Left ventricle myocardium inferior (tissue), 1 donor: ENCODE measurements around the gene FBXL7. TPM values are rescaled to one million over a fixed set of nuclear protein-coding genes. Genes with fewer than 3 reads are reported as not detected.
A peak's percentile ranks its signal among the peaks of the same experiment; 100 is the strongest.

Source experiments
- DNase-seq: peaks from one replicate; pipeline ENCODE4 v3.0.0-alpha.2; 2020
- H3K27ac ChIP-seq: fragments of 200-600 bp; replicated peaks from 2 replicates; pipeline ENCODE4 v1.8.0; 2021
- H3K27me3 ChIP-seq: fragments of 200-600 bp; 2 replicates; pipeline ENCODE4 v1.8.0; 2021; ENCODE audit warnings: low read depth
- H3K36me3 ChIP-seq: fragments of 200-600 bp; 2 replicates; pipeline ENCODE4 v1.8.0; 2021
- H3K4me1 ChIP-seq: fragments of 200-600 bp; 2 replicates; pipeline ENCODE4 v1.8.0; 2021
- H3K4me3 ChIP-seq: fragments of 200-600 bp; 2 replicates; pipeline ENCODE4 v1.8.0; 2021; ENCODE audit warnings: mild to moderate bottlenecking, moderate library complexity
- H3K9me3 ChIP-seq: fragments of 200-600 bp; replicated peaks from 2 replicates; pipeline ENCODE4 v1.8.0; 2021
- CTCF ChIP-seq: fragments of 200-600 bp; IDR thresholded peaks from 2 replicates; pipeline ENCODE4 v1.8.0; 2021; ENCODE audit warnings: antibody characterized with exemption, mild to moderate bottlenecking, borderline replicate concordance
- intact Hi-C: fragments of 100-400 bp; cut with micrococcal nuclease; formaldehyde crosslinking; loops from one replicate; pipeline ENCODE4 v1.11.0; 2022
- total RNA-seq: library from RNA; stranded (reverse); fragmentation: NEBNext Ultra II Directional; extraction: Animal tissue kit (Norgen Biotek cat#: 25700); gene quantifications from one replicate; pipeline ENCODE4 v1.2.1, GENCODE V29; 2021
- donor health status: DM: no; HTN: yes; CAD: no; lungs with severe emphysema.

Gene FBXL7
- total RNA-seq, 1 donor from 2014 or later: 27.7 TPM

GRCh38 chr5:15612915-15613635 is 113.1 kb downstream of the FBXL7 start:
- no peak for TF ChIP-seq CTCF
- intact Hi-C loops: no loop called here
- no peak for DNase-seq

GRCh38 chr5:15614679-15615078 is 114.7 kb downstream of the FBXL7 start:
- no peak for DNase-seq
- no peak for TF ChIP-seq CTCF
- H3K4me3 ChIP-seq: no peak overlapping the region
- H3K27ac ChIP-seq: no peak overlapping the region
- intact Hi-C loops: no loop called here
- H3K4me1 ChIP-seq: peaks cover 20% of the 10 kb centered on the region
- H3K27me3 ChIP-seq: no peaks in the 10 kb centered on the region
- peaks cover 6% of the 10 kb centered on the region for H3K36me3 ChIP-seq
- H3K9me3 ChIP-seq: no peaks in the 10 kb centered on the region

More at GRCh38 chr5:15612915-15613635, 113.1 kb downstream of the FBXL7 start:
- Histone ChIP-seq H3K9me3 (no peaks in the 10 kb centered on the region), H3K36me3 (no peaks in the 10 kb centered on the region), H3K27me3 (no peaks in the 10 kb centered on the region), H3K27ac (no peak overlapping the region), H3K4me1 (peaks cover 20% of the 10 kb centered on the region), H3K4me3 (no peak overlapping the region)

- Histone ChIP-seq H3K36me3 (peaks cover 6% of the 10 kb centered on the region), H3K27ac (no peak overlapping the region), H3K4me3 (no peak overlapping the region), H3K9me3 (no peaks in the 10 kb centered on the region), H3K4me1 (peaks cover 26% of the 10 kb centered on the region), H3K27me3 (no peaks in the 10 kb centered on the region)
- intact Hi-C loops: no loop called here
- no peak for TF ChIP-seq CTCF
- DNase-seq: no peak
These were observed 115.9 kb downstream of the FBXL7 start for GRCh38 chr5:15615859-15616258.

- Histone ChIP-seq H3K27me3 (no peaks in the 10 kb centered on the region), H3K27ac (no peak overlapping the region), H3K4me1 (peaks cover 24% of the 10 kb centered on the region), H3K9me3 (no peaks in the 10 kb centered on the region), H3K4me3 (no peak overlapping the region), H3K36me3 (peaks cover 6% of the 10 kb centered on the region)
- intact Hi-C loops: no loop called here
- no peak for TF ChIP-seq CTCF
- no peak for DNase-seq
These were observed 119.0 kb downstream of the FBXL7 start for GRCh38 chr5:15618938-15619337.

- H3K27ac ChIP-seq: peak overlapping the region; percentile 28
- H3K9me3 ChIP-seq: no peaks in the 10 kb centered on the region
- H3K4me1 ChIP-seq: peaks cover 38% of the 10 kb centered on the region
- DNase-seq: no peak
- H3K4me3 ChIP-seq: no peak overlapping the region
- H3K36me3 ChIP-seq: peaks cover 6% of the 10 kb centered on the region
- intact Hi-C loops: no loop called here
- no peak for TF ChIP-seq CTCF
- H3K27me3 ChIP-seq: no peaks in the 10 kb centered on the region
These were observed 120.5 kb downstream of the FBXL7 start for GRCh38 chr5:15620501-15620900.
